Astrocyte (in vitro differentiated cells and primary cell): Measurements from ENCODE around the gene PRG3. TPM values are rescaled to one million over a fixed set of nuclear protein-coding genes. Genes with fewer than 3 reads are reported as not detected.

Experiments
- DNase-seq: peaks from one replicate; pipeline ENCODE4 v3.0.0-alpha.2; 2010; ENCODE audit warnings: low read depth
- FAIRE-seq: peaks from 2 replicates; lab custom pipeline; 2011; peaks lifted over from hg19 to GRCh38; lab: Jason Lieb, UNC
- H2AFZ ChIP-seq: 2 replicates; pipeline ENCODE4 v1.6.0; 2012; ENCODE audit warnings: low read depth, low read length, inconsistent platforms
- H3K27ac ChIP-seq: 2 replicates; pipeline ENCODE4 v1.5.1; 2011; ENCODE audit warnings: low read depth, low read length, inconsistent platforms
- H3K27me3 ChIP-seq: 2 replicates; pipeline ENCODE4 v1.6.0; 2011; ENCODE audit warnings: low read length, inconsistent platforms; ENCODE audit not compliant: insufficient read depth
- H3K36me3 ChIP-seq: 2 replicates; pipeline ENCODE4 v1.5.1; 2011; ENCODE audit warnings: low read length, inconsistent platforms; ENCODE audit not compliant: insufficient read depth
- H3K4me1 ChIP-seq: 2 replicates; pipeline ENCODE4 v1.5.1; 2011; ENCODE audit warnings: low read length, inconsistent platforms; ENCODE audit not compliant: insufficient read depth
- H3K4me2 ChIP-seq: 2 replicates; pipeline ENCODE4 v1.6.0; 2012; ENCODE audit warnings: low read length, inconsistent platforms
- H3K4me3 ChIP-seq: 2 replicates; pipeline ENCODE4 v1.5.1; 2011; ENCODE audit warnings: low read depth, mild to moderate bottlenecking, low read length, inconsistent platforms; ENCODE audit not compliant: insufficient read depth
- H3K79me2 ChIP-seq: 2 replicates; pipeline ENCODE4 v1.6.0; 2012; ENCODE audit warnings: mild to moderate bottlenecking, low read length, inconsistent platforms; ENCODE audit not compliant: insufficient read depth
- H3K9ac ChIP-seq: 2 replicates; pipeline ENCODE4 v1.6.0; 2012; ENCODE audit warnings: mild to moderate bottlenecking, low read length, inconsistent platforms
- H3K9me3 ChIP-seq: 2 replicates; pipeline ENCODE4 v1.5.1; 2012; ENCODE audit warnings: low read depth, mild to moderate bottlenecking, low read length, inconsistent platforms; ENCODE audit not compliant: insufficient read depth
- H4K20me1 ChIP-seq: 2 replicates; pipeline ENCODE4 v1.6.0; 2012; ENCODE audit warnings: low read length, inconsistent platforms; ENCODE audit not compliant: insufficient read depth
- H3K27ac Mint-ChIP-seq: one replicate; pipeline ENCODE4 v1.8.0; 2021; ENCODE audit warnings: mild to moderate bottlenecking, mixed read lengths; ENCODE audit not compliant: unreplicated experiment
- H3K27me3 Mint-ChIP-seq: one replicate; pipeline ENCODE4 v1.8.0; 2021; ENCODE audit warnings: low read depth, mixed read lengths; ENCODE audit not compliant: unreplicated experiment
- H3K36me3 Mint-ChIP-seq: one replicate; pipeline ENCODE4 v1.8.0; 2021; ENCODE audit warnings: low read depth, mixed read lengths; ENCODE audit not compliant: unreplicated experiment
- H3K4me1 Mint-ChIP-seq: one replicate; pipeline ENCODE4 v1.8.0; 2021; ENCODE audit warnings: low read depth, mixed read lengths; ENCODE audit not compliant: unreplicated experiment
- H3K4me3 Mint-ChIP-seq: one replicate; pipeline ENCODE4 v1.8.0; 2021; ENCODE audit warnings: mild to moderate bottlenecking, moderate library complexity, mixed read lengths; ENCODE audit not compliant: unreplicated experiment
- H3K9me3 Mint-ChIP-seq: one replicate; pipeline ENCODE4 v1.8.0; 2021; ENCODE audit warnings: mild to moderate bottlenecking, mixed read lengths; ENCODE audit not compliant: unreplicated experiment
- EZH2 ChIP-seq: IDR thresholded peaks from 2 replicates; pipeline ENCODE4 v1.6.1; 2012; ENCODE audit warnings: mild to moderate bottlenecking, low read length, inconsistent platforms; ENCODE audit not compliant: insufficient read depth
- total RNA-seq: library from RNA; stranded (reverse); gene quantifications from 2 replicates; pipeline ENCODE4 v1.2.1, GENCODE V29; 2021
- TF ChIP-seq, protein P1 (sequence below): IDR thresholded peaks from 2 replicates; pipeline ENCODE4 v1.5.1; 2011; ENCODE audit warnings: low read depth, mild to moderate bottlenecking, inconsistent platforms, low read length, moderate library complexity; ENCODE audit not compliant: insufficient read depth

PRG3 gene
- total RNA-seq, 1 donor from 2014 or later, result not detected

DNA sequence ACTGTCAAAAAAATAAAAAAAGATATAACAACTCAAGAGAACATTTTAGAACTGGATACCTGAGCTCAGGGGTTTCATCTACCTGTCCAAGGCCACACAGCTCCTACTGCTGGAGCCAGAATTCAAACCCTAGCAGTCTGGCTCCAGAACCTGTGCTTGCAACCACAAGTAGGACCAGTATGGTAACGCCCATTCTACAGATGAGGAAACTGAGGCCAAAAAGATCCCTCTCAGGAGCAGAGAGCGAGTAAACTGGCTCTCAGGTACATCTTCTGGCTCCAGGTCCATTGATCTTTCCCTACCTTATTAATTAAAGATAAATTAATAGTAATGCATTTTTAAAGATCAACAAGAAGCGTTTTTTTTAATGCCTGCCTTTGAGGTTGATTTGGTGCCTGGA, 23.6 kb downstream of the PRG3 start:
- no peaks in the 10 kb centered on the region for H4K20me1 ChIP-seq
- Mint-ChIP-seq H3K4me3 (no peak overlapping the region), H3K36me3 (peaks cover 3% of the 10 kb centered on the region), H3K4me1 (no peaks in the 10 kb centered on the region), H3K9me3 (peaks cover 4% of the 10 kb centered on the region), H3K27me3 (peaks cover 30% of the 10 kb centered on the region), H3K27ac (no peak overlapping the region)
- H3K4me3 ChIP-seq, result no peak overlapping the region
- no peak overlapping the region for H3K27ac ChIP-seq
- H2AFZ ChIP-seq, result no peak overlapping the region
- H3K79me2 ChIP-seq, result no peaks in the 10 kb centered on the region
- TF ChIP-seq, protein P1, sequence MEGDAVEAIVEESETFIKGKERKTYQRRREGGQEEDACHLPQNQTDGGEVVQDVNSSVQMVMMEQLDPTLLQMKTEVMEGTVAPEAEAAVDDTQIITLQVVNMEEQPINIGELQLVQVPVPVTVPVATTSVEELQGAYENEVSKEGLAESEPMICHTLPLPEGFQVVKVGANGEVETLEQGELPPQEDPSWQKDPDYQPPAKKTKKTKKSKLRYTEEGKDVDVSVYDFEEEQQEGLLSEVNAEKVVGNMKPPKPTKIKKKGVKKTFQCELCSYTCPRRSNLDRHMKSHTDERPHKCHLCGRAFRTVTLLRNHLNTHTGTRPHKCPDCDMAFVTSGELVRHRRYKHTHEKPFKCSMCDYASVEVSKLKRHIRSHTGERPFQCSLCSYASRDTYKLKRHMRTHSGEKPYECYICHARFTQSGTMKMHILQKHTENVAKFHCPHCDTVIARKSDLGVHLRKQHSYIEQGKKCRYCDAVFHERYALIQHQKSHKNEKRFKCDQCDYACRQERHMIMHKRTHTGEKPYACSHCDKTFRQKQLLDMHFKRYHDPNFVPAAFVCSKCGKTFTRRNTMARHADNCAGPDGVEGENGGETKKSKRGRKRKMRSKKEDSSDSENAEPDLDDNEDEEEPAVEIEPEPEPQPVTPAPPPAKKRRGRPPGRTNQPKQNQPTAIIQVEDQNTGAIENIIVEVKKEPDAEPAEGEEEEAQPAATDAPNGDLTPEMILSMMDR, result no peak
- no peak for TF ChIP-seq EZH2
- H3K4me1 ChIP-seq, result no peaks in the 10 kb centered on the region
- no peak overlapping the region for H3K4me2 ChIP-seq
- DNase-seq, result no peak
- H3K36me3 ChIP-seq, result no peaks in the 10 kb centered on the region
- H3K9ac ChIP-seq, result no peak overlapping the region
- FAIRE-seq, result no peak
- peaks cover 14% of the 10 kb centered on the region for H3K27me3 ChIP-seq
- no peaks in the 10 kb centered on the region for H3K9me3 ChIP-seq

DNA sequence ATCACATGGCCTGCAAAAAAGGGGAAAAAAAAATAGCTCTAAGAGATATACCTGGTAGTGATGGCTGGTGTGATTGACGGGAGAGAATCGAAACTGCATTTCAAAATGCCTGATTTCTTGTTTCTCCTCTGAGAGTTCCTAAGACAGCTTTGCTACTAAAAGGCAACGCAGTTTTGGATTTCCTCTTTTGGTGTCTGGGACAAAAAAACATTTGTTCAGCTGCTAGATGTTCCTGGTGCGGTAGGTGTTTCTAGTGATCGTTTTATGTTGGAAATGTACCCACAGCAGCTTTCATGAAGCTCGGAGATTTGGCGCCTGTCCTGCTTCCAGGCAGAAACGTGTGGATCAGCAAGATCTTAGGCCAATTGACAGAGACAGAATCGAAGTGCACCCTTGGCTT, 24.7 kb downstream of the PRG3 start:
- Histone ChIP-seq H3K27me3 (peaks cover 14% of the 10 kb centered on the region), H3K79me2 (no peaks in the 10 kb centered on the region), H3K4me3 (no peak overlapping the region), H3K4me2 (no peak overlapping the region), H2AFZ (no peak overlapping the region), H3K9ac (no peak overlapping the region), H4K20me1 (no peaks in the 10 kb centered on the region), H3K36me3 (no peaks in the 10 kb centered on the region), H3K27ac (no peak overlapping the region), H3K4me1 (no peaks in the 10 kb centered on the region), H3K9me3 (peaks cover 4% of the 10 kb centered on the region)
- FAIRE-seq, result no peak
- no peak overlapping the region for H3K27ac Mint-ChIP-seq
- H3K36me3 Mint-ChIP-seq, result peaks cover under 1% of the 10 kb centered on the region
- DNase-seq, result no peak
- no peak for TF ChIP-seq EZH2
- TF ChIP-seq, protein P1, result no peak
- H3K4me1 Mint-ChIP-seq, result no peaks in the 10 kb centered on the region
- H3K4me3 Mint-ChIP-seq, result no peak overlapping the region
- peaks cover 2% of the 10 kb centered on the region for H3K9me3 Mint-ChIP-seq
- peaks cover 26% of the 10 kb centered on the region for H3K27me3 Mint-ChIP-seq

DNA sequence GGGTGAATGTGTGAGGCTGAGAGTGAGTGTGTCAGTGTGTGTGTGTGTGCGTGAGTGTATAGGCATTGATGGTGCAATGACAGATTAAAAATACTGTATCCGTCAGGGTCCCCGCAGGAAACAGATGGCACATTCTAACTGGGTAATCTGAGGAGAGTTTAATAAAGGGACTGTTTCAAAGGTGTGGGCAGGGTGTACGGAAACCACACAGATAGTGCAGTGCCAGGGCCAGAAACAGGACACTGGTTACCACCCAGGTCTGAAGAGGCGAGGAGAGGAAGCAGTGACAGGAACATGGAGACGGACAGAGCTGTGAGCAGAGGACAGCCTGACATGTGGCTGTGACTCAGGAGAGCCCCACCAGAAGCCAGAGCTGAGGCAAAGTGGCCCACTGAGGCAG, 26.3 kb downstream of the PRG3 start:
- Histone ChIP-seq H3K4me3 (no peak overlapping the region), H3K79me2 (no peaks in the 10 kb centered on the region), H3K9me3 (peaks cover 10% of the 10 kb centered on the region), H2AFZ (no peak overlapping the region), H3K4me1 (no peaks in the 10 kb centered on the region), H4K20me1 (no peaks in the 10 kb centered on the region), H3K9ac (no peak overlapping the region), H3K36me3 (no peaks in the 10 kb centered on the region), H3K4me2 (no peak overlapping the region), H3K27ac (no peak overlapping the region), H3K27me3 (peaks cover 12% of the 10 kb centered on the region)
- peak overlapping the region; percentile 34 for H3K4me3 Mint-ChIP-seq
- no peaks in the 10 kb centered on the region for H3K4me1 Mint-ChIP-seq
- FAIRE-seq (no peak), DNase-seq (no peak)
- H3K27me3 Mint-ChIP-seq, result peaks cover 19% of the 10 kb centered on the region
- TF ChIP-seq EZH2, result no peak
- TF ChIP-seq, protein P1, result no peak
- H3K27ac Mint-ChIP-seq, result no peak overlapping the region
- H3K36me3 Mint-ChIP-seq, result no peaks in the 10 kb centered on the region
- peaks cover 3% of the 10 kb centered on the region for H3K9me3 Mint-ChIP-seq
